ENCODE results near the gene DNAJC21. TPM values are rescaled to one million over a fixed set of nuclear protein-coding genes. Genes with fewer than 3 reads are reported as not detected.
"Not testable (repeated sequence)": the region's sequence is repeated elsewhere in the genome, so short reads cannot be mapped to it uniquely, and the experiment has no call there.

The DNAJC21 gene
- total and polyA plus RNA-seq, 8 donors, result 21.8 to 69.4 (median 31.6) TPM

GRCh38 chr5:34959323-34959722 lies 30.0 kb downstream of the DNAJC21 start:
- Histone ChIP-seq H3K27ac (no peak overlapping the region), H3K9me3 (no peaks in the 10 kb centered on the region), H3K4me1 (peaks cover 0 to 3% (median 0%) of the 10 kb centered on the region in 4 donors), H3K4me3 (no peak overlapping the region), H3K27me3 (no peaks in the 10 kb centered on the region), H3K36me3 (peaks cover 3 to 24% (median 12%) of the 10 kb centered on the region in 4 donors)
- intact Hi-C loops (cut with DNase I; ENCODE audit: low total_unique reads), result no loop called here
- TF ChIP-seq EP300 (IDR thresholded peaks at IDR 0.05) (no peak), POLR2AphosphoS5 (IDR thresholded peaks at IDR 0.05) (no peak), POLR2A (IDR thresholded peaks at IDR 0.05) (no peak), CTCF (IDR thresholded peaks at IDR 0.05) (no peak)
- WGBS, 5 donors, result 83 to 95% (median 86%) methylated on average over 1 of the region's 1 CpG
- no peak for DNase-seq

- H3K4me1 ChIP-seq, result no peaks in the 10 kb centered on the region
- peaks cover 0 to 5% (median 0%) of the 10 kb centered on the region in 4 donors for H3K9me3 ChIP-seq
- H3K27ac ChIP-seq, result no peak overlapping the region
- WGBS, 5 donors, result 90 to 96% (median 94%) methylated on average over 4 of the region's 4 CpGs
- H3K4me3 ChIP-seq, result no peak overlapping the region
- no peak for TF ChIP-seq CTCF (IDR thresholded peaks at IDR 0.05)
- peaks cover 0 to 5% (median 0%) of the 10 kb centered on the region in 4 donors for H3K36me3 ChIP-seq
- H3K27me3 ChIP-seq, result no peaks in the 10 kb centered on the region
- intact Hi-C loops (cut with DNase I; ENCODE audit: low total_unique reads), result no loop called here
- no peak for DNase-seq
Measured at GRCh38 chr5:34967540-34967939, 38.2 kb downstream of the DNAJC21 start.

DNA sequence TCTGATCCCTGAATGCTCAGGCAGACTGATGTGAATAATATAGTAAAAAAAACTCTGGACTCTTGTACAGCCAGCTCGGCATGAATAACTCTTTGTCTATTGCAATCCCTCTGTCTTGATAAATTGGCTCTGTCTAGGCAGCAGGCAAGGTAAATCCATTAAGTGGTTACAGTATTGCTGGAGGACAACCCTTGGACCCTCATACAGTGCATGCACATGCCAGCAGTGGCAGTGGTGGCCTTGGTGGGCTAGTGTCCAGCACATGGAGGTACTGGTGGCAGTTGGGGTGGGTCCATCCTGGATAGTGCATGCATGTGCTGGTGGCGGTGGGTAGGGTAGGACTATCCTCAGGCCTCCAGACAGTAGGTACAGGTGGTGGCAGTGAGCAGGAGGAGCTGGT lies 38.9 kb downstream of the DNAJC21 start:
- peaks cover 0 to 5% (median 0%) of the 10 kb centered on the region in 4 donors for H3K9me3 ChIP-seq
- H3K27me3 ChIP-seq, result no peaks in the 10 kb centered on the region
- no peak overlapping the region for H3K4me3 ChIP-seq
- no peak for TF ChIP-seq POLR2A (IDR thresholded peaks at IDR 0.05)
- peaks cover 0 to 5% (median 0%) of the 10 kb centered on the region in 4 donors for H3K36me3 ChIP-seq
- no peak for DNase-seq
- H3K27ac ChIP-seq, result no peak overlapping the region
- WGBS, 5 donors, result 91 to 100% (median 98%) methylated on average over 2 of the region's 2 CpGs
- H3K4me1 ChIP-seq, result no peaks in the 10 kb centered on the region
- intact Hi-C loops (cut with DNase I; ENCODE audit: low total_unique reads), result no loop called here

DNA sequence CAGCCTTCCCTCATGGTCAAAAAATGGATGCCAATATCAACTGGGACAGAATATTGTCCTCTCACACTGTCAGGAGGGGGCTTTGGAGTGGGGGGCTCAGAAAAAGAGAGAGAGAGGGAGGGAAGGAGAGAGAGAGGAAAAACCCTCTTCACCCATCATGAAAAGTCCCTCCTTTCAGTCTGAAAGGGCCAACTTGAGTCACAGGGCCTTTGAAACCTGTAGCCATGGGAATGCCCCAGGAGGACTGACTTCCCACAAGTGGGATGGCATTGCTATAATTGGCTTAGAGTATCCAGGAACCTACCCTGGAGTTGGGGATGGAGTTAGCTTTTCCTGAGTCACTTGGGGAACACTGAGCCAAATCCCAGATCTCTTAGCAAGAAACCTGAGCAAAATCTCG lies 41.2 kb downstream of the DNAJC21 start:
- Histone ChIP-seq H3K4me1 (no peaks in the 10 kb centered on the region), H3K36me3 (peaks cover 0 to 2% (median 0%) of the 10 kb centered on the region in 4 donors), H3K9me3 (peaks cover 0 to 5% (median 0%) of the 10 kb centered on the region in 4 donors), H3K27me3 (no peaks in the 10 kb centered on the region), H3K27ac (no peak overlapping the region), H3K4me3 (no peak overlapping the region)
- TF ChIP-seq EP300 (IDR thresholded peaks at IDR 0.05), result no peak
- TF ChIP-seq POLR2AphosphoS5 (IDR thresholded peaks at IDR 0.05), result no peak
- TF ChIP-seq POLR2A (IDR thresholded peaks at IDR 0.05), result no peak
- TF ChIP-seq CTCF (IDR thresholded peaks at IDR 0.05), result no peak
- DNase-seq, result no peak
- intact Hi-C loops (cut with DNase I; ENCODE audit: low total_unique reads), result no loop called here
- 29 to 54% (median 36%) methylated on average over 1 of the region's 1 CpG for WGBS, 5 donors

DNA sequence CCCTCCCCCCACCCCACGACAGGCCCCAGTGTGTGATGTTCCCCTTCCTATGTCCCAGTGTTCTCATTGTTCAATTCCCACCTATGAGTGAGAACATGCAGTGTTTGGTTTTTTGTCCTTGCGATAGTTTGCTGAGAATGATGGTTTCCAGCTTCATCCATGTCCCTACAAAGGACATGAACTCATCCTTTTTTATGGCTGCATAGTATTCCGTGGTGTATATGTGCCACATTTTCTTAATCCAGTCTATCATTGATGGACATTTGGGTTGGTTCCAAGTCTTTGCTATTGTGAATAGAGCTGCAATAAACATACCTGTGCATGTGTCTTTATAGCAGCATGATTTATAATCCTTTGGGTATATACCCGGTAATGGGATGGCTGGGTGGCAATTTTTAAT lies 42.3 kb downstream of the DNAJC21 start:
- H3K27me3 ChIP-seq; H3K4me3 ChIP-seq; H3K27ac ChIP-seq; intact Hi-C loops (cut with DNase I; ENCODE audit: low total_unique reads); H3K36me3 ChIP-seq; DNase-seq; H3K4me1 ChIP-seq; H3K9me3 ChIP-seq: not testable (repeated sequence)
- WGBS, 5 donors, result 86 to 97% (median 96%) methylated on average over 2 to 3 of the region's 4 CpGs
